GM19099 (cell line): Measurements from ENCODE around the gene CYTH4.

Experiments
- POLR2A ChIP-seq: IDR thresholded peaks from 3 replicates; pipeline ENCODE4 v1.6.1; 2011; ENCODE audit warnings: low read depth; ENCODE audit not compliant: insufficient read length; ENCODE audit errors: extremely low read depth

CYTH4 gene

GRCh38 chr22:37243402-37244113 lies 38.8 kb upstream of the CYTH4 start:
- TF ChIP-seq POLR2A: no peak

DNA sequence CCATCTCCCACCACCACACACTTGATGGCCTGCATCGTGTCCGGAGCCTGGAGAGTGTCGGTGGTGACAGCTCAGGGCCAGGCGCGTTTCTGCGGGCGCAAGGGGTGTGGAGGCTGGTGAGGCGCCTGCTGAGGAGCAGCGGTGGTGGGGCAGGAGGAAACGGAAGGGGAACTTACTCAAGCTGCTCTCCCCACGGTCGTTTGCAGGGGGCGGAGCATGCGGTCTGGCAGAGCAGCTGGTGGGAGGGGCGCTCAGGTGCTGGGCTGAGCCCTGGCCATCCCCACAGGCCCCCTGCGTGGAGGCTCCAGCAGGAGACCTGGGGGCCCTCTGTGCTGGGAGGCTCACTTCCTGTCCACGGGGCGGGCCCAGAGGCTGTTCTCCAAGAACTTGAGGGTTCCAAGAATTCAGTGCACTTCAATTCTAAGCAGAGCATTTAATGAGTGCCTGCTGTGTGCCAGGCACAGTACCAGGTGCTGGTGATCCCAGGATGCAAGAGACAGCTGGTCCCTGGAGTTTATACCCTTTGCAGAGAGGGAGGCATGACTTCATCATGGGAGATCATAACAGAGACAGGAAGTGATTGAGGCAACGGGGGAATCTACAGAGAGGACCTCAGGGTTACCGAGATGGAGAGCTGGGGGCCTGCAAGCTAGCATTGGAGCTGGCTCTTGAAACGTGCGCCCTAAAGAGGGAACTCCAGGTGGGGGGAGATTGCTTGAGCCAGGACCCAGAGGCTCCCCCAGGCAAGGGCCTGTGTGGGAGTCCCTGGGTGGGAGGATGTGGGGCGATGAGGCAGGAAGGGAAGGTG lies 38.0 kb upstream of the CYTH4 start, which contains the start of gene RAC2:
RAC2 (minus strand) TSS at position 156 of the 808 bp plus-strand sequence; CDS start at position 35, 121 bp downstream.
- TF ChIP-seq POLR2A: peak; percentile 95

DNA sequence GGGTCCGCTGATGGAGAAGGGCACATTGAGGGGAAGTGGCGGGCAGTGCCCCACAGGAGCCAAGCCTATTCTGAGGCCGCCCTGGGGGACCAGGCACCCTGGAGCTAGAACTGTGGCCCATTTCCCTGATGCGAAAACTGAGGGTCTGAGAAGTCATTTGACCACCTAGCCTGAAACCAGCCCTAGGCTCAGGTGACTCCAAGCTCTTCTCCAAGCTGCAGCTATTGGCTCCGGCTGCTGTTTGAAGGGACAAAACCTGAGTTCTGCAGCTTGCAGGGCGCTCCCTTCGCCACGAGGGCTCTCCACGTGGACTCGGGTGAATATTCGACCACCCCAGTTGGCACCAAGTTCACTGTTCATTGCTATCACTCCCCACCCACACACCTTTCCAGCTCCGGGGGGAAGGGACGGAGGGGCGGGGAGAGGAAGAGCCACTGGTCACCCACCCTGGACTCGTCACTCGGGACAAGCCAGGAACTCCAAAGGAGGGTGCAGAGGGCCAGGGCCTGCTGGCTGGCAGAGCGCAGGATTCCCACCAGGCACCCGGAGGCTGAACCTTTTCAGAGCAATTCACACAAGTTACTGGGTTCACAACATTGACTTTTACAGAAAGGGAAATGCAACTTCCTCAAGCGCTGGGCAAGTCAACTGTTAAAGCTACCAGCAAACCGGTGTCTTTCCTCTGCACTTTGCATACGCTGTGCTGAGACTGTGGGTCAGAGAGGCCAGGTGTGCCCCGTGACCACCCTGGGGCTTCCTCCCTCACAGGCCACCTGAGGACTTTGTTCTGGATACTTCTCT lies 37.2 kb upstream of the CYTH4 start:
- TF ChIP-seq POLR2A: peak; percentile 57

DNA sequence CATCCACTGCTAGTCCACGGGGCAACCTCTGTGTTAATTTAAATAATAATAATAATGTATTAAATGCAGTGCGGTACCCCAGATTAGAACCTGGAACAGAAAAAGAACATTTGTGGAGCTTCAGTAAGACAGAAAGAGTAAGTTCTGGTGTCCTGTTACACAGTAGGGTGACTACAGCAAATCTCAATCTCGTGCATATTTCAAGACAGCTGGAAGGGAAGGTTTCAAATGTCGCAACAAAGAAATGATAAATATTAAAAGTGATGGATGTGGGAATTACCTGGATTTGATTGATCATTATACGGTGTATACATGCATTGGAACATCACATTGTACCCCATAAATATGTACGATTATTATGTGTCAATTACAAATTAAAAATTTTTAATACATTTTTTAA lies 36.6 kb upstream of the CYTH4 start:
- TF ChIP-seq POLR2A: no peak

- TF ChIP-seq POLR2A: no peak
Measured at GRCh38 chr22:37248251-37248650, 34.1 kb upstream of the CYTH4 start.

DNA sequence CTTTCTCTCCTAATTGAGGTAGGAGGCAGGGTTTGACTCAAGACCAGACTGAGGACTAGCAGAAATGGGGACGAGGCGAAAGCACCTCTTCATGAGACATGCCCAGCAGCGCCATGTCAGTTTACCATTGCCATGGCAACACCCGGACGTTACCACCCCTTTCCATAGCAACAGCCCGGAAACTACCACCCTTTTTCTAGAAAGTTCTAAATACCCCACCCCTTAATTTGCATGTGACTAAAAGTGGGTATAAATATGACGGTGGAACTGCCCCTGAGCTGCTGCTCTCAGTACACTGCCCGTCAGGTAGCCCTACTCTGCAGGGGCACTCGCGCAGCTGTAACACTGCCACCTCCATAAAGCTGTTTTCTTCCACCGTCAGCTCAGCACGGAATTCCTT lies 32.3 kb upstream of the CYTH4 start:
- TF ChIP-seq POLR2A: no peak

- TF ChIP-seq POLR2A: no peak
Measured at GRCh38 chr22:37253126-37253660, 29.1 kb upstream of the CYTH4 start.

DNA sequence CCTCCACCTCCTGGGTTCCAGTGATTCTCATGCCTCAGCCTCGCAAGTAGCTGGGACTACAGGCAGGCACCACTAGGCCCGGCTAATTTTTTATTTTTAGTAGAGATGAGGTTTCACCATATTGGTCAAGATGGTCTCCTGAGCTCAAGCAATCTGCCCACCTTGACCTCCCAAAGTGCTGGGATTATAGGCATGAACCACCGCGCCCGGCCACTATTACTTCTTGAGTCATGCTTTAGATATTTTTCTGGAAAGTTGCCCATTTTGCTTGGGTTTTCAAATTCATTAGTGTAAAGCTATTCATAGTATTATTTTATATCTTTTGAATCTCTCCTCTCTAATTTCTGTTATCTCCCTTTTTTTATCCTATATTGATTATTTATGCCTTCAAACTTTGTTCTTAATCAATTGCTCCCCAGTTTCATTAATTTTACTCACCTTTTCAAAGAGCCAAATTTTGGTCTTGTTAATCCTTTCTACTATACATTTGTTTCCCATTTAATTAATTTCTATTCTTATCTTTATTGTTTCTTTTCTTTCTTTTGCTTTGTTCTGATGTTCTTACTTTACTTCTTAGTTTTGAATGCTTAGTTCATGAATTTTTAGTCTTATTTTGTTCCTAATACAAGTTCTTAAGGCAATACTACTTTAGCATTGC lies 28.0 kb upstream of the CYTH4 start:
- no peak for TF ChIP-seq POLR2A

- no peak for TF ChIP-seq POLR2A
Measured at GRCh38 chr22:37254867-37255233, 27.5 kb upstream of the CYTH4 start.

DNA sequence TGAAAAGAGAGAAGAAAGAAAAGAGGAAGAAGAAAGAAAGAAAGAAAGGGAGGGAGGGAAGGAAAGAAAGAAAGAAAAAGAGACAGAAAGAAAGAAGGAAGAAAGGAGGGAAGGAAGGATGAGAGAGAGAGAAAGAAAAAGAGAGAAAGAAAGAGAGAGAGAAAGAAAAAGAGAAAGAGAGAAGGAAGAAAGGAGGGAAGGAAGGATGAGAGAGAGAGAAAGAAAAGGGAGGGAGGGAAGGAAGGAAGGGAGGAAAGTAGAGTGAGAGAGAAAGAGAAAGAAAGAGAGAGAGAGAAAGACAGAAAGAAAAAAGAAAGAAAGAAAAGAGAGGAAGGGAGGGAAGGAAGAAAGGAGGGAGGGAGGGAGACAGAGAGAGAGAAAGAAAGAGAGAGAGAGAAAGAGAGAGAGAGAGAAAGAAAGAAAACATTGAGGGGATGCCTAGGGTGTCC lies 26.7 kb upstream of the CYTH4 start:
- TF ChIP-seq POLR2A: no peak

GRCh38 chr22:37256075-37256726 lies 26.1 kb upstream of the CYTH4 start:
- no peak for TF ChIP-seq POLR2A

DNA sequence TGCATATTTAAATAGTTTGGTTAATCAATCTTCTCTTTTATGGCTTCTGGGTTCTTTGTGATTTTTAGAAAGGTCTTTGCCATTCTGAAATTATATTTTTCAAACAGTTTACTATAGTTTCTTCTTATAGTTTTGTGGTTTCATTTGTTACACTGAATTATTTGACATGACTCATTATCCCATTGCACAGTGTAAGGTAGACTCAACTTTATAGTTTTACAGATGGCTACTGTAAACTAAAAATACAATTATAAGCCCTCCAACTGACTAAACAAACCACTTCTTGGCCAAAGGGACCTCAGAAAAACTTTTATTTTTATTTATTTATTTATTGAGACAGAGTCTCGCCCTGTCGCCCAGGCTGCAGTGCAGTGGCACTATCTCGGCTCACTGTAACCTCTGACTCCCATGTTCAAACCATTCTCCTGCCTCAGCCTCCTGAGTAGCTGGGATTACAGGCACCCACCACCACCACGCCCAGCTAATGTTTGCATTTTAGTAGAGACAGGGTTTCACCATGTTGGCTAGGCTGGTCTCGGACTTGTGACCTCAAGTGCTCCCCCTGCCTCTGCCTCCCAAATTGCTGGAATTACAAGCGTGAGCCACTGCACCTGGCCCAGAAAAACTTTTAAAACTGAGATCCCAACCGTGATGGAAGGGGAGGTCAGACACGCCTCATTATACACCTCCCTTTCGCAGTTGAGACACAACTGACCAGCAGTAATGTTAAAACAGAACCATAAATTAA lies 24.1 kb upstream of the CYTH4 start:
- no peak for TF ChIP-seq POLR2A

GRCh38 chr22:37258753-37259401 lies 23.4 kb upstream of the CYTH4 start:
- TF ChIP-seq POLR2A: no peak
